Measurements from ENCODE around the gene HIP1R. TPM values are rescaled to one million over a fixed set of nuclear protein-coding genes. Genes with fewer than 3 reads are reported as not detected.

The HIP1R gene
- total and polyA plus RNA-seq, 2 of the 8 experiments (the other 6 are each of a cell fraction or from before 2014, with no cell fraction given), result 11.2 to 14.5 TPM

- H2AK5ac ChIP-seq (ENCODE audit: low read depth, low read length), result no peak overlapping the region
- H2BK120ac ChIP-seq (replicated peaks; ENCODE audit: low read depth, low read length), result no peak overlapping the region
- no peak overlapping the region for H3K4me2 ChIP-seq (ENCODE audit: insufficient read depth in 1 of 2, low read depth in 2 of 2, low read length in 2 of 2)
- H4K20me1 ChIP-seq (replicated peaks in 1 of 2; ENCODE audit: control insufficient read depth in 1 of 2, insufficient read depth in 2 of 2, low read length in 2 of 2), result peaks cover 60 to 68% of the 10 kb centered on the region in 2 experiments
- no peak overlapping the region for H3K4me3 ChIP-seq (ENCODE audit: extremely low read depth in 1 of 4, insufficient read depth in 2 of 4, low read depth in 3 of 4, low read length in 4 of 4)
- H3K4ac ChIP-seq (replicated peaks; ENCODE audit: insufficient read length, low read depth, low read length), result no peak overlapping the region
- H3K14ac ChIP-seq (ENCODE audit: insufficient read length), result no peak overlapping the region
- H3K9ac ChIP-seq (replicated peaks in 1 of 4; ENCODE audit: extremely low read depth in 1 of 4, low read depth in 3 of 4, low read length in 3 of 4), result no peak overlapping the region
- POLR2A ChIA-PET (ENCODE audit: partially characterized antibody), result interaction anchor here (1.0 kb wide), 2 partner anchors 21 to 39 kb away, joined by 3 read pairs; no protein-coding TSS in a partner anchor
- no peak overlapping the region for H3K23ac ChIP-seq (ENCODE audit: insufficient read length)
- H3K56ac ChIP-seq (replicated peaks; ENCODE audit: insufficient read length, low read depth, low read length), result no peak overlapping the region
- H3K79me2 ChIP-seq (ENCODE audit: control insufficient read depth in 1 of 2, insufficient read depth in 2 of 2, low read length in 2 of 2), result no peaks in the 10 kb centered on the region
- CTCF ChIA-PET (ENCODE audit: partially characterized antibody), result interaction anchor here (1.1 to 20.1 kb wide), 9 partner anchors 9 to 78 kb away, joined by 3 to 473 read pairs (median 4); no protein-coding TSS in a partner anchor
- no peak overlapping the region for H2AFZ ChIP-seq (ENCODE audit: low read length)
- peaks cover 50 to 77% (median 75%) of the 10 kb centered on the region in 4 experiments for H3K27me3 ChIP-seq (replicated peaks in 1 of 4; ENCODE audit: control insufficient read depth in 3 of 4, extremely low read depth in 1 of 4, insufficient read depth in 3 of 4, low read length in 3 of 4)
- no peak overlapping the region for H2BK12ac ChIP-seq (ENCODE audit: low read depth, low read length)
- TF ChIP-seq MAX (IDR thresholded peaks at IDR 0.05), result no peak
- no peak for TF ChIP-seq NRF1 (IDR thresholded peaks at IDR 0.05; ENCODE audit: low read depth, low read length)
- TF ChIP-seq SIRT6 (IDR thresholded peaks at IDR 0.05; ENCODE audit: low read length), result no peak
- TF ChIP-seq ASH2L (IDR thresholded peaks at IDR 0.05; ENCODE audit: low read length), result no peak
- TF ChIP-seq RXRA (IDR thresholded peaks at IDR 0.05; ENCODE audit: insufficient read depth, low read depth, low read length), result no peak
- no peak for TF ChIP-seq NANOG (IDR thresholded peaks at IDR 0.05; ENCODE audit: insufficient read depth, low read depth, low read length, poor library complexity, severe bottlenecking)
- no peak overlapping the region for H4K91ac ChIP-seq (replicated peaks; ENCODE audit: insufficient read length, low read length)
- no peak overlapping the region for H4K5ac ChIP-seq (ENCODE audit: insufficient read length, low read depth, low read length)
- no peak overlapping the region; the same call in 1 of the 2 replicates for H4K8ac ChIP-seq (ENCODE audit: extremely low read depth, insufficient read depth, low read length)
- no peak overlapping the region for H2BK15ac ChIP-seq (ENCODE audit: low read length)
- DNase-seq (ENCODE audit: low read depth in 1 of 2, low spot score in 2 of 2) (no peak), FAIRE-seq (no peak)
- H3K36me3 ChIP-seq (ENCODE audit: control insufficient read depth in 2 of 4, insufficient read depth in 4 of 4, low read length in 3 of 4), result peaks cover 0 to 24% (median 8%) of the 10 kb centered on the region in 4 experiments; a peak in 4 of 8 replicates
- no peak overlapping the region for H2BK5ac ChIP-seq (ENCODE audit: low read depth, low read length)
- no peak overlapping the region for H3K18ac ChIP-seq (ENCODE audit: extremely low read depth, low read length)
- 89% methylated on average over 11 of the region's 11 CpGs; no CpG with 5 or more reads in 1 of the 2 experiments for WGBS, 2 experiments (ENCODE audit: extremely low coverage in 1 of 2, insufficient coverage in 1 of 2, insufficient read length in 1 of 2, insufficient replicate concordance in 2 of 2, low coverage in 1 of 2, low lambda C conversion rate in 2 of 2, missing lambda C conversion rate in 1 of 2)
- no peaks in the 10 kb centered on the region for H3K23me2 ChIP-seq (ENCODE audit: low read depth, low read length)
- no peak overlapping the region for H2BK20ac ChIP-seq (ENCODE audit: low read length)
- no peaks in the 10 kb centered on the region for H3K9me3 ChIP-seq (ENCODE audit: insufficient read depth in 2 of 2, low read depth in 1 of 2, low read length in 1 of 2)
- peaks cover 5 to 24% (median 9%) of the 10 kb centered on the region in 4 experiments for H3K4me1 ChIP-seq (replicated peaks in 1 of 4; ENCODE audit: control insufficient read depth in 3 of 4, insufficient read depth in 4 of 4, low read length in 3 of 4)
- H3K27ac ChIP-seq (ENCODE audit: low read depth, low read length), result no peak overlapping the region
- H3K79me1 ChIP-seq (ENCODE audit: low read depth, low read length), result peaks cover 4% of the 10 kb centered on the region
Observed at GRCh38 chr12:122870163-122870842, 35.0 kb downstream of the HIP1R start.
